ENCODE data around the gene CSNK2A1.
A peak's percentile ranks its signal among the peaks of the same experiment; 100 is the strongest.
"Not testable (repeated sequence)": the region's sequence is repeated elsewhere in the genome, so short reads cannot be mapped to it uniquely, and the experiment has no call there.

The CSNK2A1 gene

DNA sequence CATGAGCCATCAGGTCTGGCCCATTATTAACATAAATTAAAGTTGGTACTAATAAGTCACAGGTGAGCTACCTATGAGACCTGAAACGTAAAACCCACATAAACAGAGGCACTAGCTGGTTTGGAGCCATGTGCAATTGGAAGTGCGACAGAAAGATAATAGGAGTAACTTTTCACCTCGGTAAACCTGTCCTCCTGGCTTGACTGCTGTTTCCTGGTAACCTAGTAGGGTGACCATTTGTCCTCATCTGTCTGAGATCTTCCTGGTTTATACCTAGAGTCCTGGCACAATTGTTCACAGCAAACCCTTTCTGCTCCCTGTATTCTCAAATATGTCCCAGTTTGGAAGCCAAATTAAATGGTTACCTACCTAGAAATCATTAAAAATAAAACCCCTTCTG, 88.6 kb downstream of the CSNK2A1 start:
- no peak for DNase-seq (ENCODE audit: low read depth)

DNA sequence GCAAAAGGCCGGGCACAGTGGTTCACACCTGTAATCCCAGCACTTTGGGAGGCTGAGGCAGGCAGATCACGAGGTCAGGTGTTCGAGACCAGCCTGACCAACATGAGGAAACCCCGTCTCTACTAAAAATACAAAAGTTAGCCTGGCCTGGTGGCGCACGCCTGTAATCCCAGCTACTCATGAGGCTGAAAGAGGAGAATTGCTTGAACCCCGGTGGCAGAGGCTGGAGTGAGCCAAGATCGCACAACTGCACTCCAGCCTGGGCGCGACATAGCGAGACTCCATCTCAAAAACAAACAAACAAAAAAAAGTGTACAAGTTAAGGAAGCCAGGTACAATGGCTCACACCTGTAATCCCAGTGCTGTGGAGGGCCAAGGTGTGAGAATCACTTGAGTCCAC, 91.6 kb downstream of the CSNK2A1 start:
- not testable (repeated sequence) for DNase-seq (ENCODE audit: low read depth)

DNA sequence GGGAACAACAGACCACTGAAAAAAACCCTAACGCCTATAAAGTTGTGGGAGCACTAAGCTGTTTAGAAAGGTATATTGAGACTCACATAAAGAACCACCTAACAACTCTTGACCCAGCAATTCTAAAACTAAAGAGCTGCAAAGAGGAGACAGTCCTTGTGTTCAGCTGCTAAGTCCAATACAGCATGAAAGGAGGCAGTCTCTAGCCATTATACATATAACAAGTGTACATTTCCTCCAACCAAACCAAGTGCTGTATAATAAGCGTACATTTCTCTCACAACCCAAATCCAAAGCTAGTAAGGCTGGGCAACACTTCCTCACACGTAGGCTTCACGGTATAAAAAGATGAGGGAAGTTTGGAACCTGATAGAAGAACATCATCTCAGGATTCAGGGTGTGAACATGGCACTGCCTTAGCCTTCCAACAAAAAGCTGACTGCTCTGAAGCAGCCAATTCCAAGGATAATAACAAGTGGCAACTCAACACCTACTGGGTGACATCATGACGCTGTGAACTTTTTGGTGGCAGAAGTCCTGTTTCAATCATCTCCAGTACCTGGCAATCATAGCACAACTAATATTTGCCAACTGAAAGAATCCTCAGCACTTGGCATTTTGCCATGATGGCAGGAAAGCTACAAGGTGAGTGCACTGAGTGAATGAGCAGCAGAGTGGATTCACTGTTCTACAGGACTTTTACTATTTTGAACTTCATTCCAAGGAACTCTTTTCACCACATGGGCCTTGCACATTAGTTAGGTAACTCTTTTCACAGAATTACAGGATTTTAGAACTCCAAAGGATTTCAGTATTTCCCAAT, 97.9 kb downstream of the CSNK2A1 start:
- DNase-seq (ENCODE audit: low read depth) = no peak

DNA sequence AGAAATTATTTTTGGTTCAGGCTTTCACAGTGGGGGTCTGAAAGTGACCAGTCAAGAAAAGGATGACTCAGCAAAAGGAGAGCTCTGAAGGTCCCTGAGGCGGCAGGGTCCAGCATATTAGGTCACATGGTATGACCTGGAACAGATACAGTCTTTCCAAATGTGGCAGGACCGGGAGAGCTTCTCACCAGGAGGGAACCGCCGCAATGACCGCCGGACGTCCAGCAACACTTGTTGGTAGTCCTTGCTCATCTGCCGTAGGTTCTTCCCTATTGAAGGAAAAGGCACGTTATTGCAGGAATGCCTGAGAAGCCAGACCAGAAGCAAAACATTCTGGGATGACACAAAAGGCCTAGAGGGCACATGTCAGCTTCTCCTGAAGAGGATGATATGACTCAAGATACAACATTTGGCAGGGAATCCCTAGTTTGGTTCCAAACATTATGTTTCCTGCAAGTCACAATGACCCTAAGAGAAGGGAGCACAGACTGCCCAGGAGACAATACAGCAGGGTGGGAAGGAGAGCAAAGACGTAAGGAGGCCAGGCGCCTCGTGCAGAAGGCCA, 98.6 kb downstream of the CSNK2A1 start:
- no peak for DNase-seq (ENCODE audit: low read depth)

DNA sequence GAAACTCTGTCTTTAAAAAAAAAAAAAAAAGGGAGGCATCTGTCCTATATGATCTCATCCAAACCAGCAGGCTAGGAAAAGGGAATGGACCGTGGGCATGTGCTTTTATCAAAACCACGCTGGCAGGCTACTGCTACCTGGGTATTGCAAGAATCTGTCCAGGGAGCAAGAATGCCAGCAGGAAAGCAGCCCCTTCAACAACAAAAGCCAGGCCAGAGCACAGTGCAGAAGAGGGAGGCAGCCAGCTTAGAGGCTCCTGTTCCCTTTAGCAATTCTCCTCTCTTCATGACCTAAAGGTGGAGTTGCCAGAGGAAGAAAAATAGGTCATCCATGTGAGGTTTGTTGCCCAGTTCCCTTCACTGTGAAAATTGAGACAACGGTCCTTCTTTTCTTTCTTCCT, 99.5 kb downstream of the CSNK2A1 start:
- DNase-seq (ENCODE audit: low read depth) = no peak

DNA sequence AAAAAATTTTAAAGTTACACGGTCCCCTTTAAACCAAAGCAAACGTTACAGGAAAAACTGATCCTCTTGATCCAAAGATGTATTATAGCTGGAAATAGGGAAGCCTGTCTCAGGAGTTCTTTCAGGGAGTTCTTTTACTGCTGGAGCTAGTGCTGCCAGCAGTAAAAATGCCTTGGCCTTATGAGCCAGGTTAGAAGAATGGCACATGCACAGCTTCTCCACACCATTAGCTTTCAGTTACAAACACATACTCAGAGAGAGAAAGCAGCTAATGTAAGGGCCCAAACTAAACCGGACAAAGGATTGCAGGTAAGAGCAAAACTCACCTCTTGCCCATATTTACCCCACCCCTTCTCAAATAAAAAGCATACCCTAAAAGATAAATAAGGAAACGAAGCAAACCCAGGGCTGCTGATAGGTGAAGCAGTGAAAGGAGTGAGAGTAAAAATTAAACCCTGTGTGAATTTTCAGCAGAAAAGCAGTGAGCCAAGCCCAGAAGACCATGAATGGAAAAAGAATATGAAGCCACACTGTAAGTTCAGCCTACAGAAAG, 100.3 kb downstream of the CSNK2A1 start:
- no peak for DNase-seq (ENCODE audit: low read depth)

DNA sequence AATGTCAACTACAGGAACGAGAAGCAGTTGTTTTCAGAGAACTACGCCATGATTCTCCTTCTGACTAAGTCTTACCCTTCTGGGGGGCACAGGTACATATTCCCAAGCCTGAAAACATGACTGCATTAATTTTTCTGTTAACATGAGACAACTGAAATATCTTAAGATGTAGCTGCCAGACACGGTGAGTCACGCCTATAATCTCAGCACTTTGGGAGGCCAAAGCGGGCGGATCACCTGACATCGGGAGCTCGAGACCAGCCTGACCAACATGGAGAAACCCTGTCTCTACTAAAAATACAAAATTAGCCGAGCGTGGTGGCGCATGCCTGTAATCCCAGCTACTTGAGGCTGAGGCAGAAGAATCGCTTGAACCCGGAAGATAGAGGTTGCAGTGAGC, 103.0 kb downstream of the CSNK2A1 start:
- no peak for DNase-seq (ENCODE audit: low read depth)

DNA sequence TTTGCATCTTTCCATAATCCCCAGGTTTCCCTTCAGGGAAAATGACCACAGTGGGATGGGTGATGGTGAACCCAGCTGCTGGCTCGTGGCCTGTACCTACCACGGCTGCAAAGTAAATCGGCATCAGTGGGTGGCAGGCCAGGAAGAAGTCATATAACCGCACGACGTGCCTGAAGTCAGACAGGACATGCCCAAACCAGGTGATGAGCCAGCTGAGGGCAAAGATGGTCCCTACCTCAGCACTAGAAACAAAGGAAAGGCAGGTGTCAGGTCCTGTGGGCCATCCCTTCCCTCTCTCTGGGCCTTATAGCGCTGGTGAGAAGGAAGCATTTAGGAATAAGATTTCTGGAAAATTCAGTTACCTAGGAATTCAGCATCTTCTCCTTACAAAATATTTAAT, 103.4 kb downstream of the CSNK2A1 start:
- DNase-seq (ENCODE audit: low read depth) = no peak

DNA sequence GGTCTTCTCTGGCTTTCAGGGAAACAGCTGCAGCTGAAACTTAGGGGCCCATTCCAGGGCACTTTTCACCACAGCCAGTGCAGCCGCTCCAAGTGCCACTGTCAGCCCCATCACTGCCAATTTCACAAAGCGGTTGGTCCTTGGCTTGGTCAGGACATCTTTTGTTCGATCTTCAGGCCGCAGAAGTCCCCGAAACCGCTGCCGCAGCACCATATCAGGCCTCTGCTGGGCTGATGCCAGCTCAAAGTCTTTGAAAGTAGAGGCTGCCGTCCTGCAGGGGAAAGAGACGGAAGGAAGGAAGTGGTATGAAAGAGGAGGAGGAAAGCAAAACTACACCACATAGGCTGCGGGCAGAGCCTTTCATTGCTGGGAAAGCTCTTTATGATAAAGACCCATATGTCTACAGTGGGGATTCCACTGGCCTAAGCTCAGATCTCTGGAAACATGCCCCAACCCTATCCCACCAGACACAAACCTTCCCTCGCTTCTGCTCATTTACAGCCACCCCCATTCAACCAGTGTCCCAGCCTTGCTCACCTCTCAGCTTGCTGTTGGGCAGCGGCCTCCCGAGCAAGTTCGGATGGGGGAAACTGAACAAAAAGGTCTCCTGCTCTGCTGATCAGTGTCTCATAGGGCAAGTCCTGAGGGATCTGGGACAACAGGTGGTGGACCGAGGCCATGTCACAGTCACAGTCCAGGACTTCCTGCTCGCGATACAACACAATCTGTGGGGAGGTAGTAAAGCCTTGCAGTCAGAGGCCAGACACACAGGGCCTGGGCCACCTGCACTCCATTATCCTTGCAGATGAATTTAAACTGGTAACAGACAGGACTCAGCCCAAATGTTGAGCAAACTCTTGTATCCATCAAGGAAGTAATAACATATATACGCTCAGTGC, 104.8 kb downstream of the CSNK2A1 start:
- DNase-seq (ENCODE audit: low read depth) = peak; percentile 37

DNA sequence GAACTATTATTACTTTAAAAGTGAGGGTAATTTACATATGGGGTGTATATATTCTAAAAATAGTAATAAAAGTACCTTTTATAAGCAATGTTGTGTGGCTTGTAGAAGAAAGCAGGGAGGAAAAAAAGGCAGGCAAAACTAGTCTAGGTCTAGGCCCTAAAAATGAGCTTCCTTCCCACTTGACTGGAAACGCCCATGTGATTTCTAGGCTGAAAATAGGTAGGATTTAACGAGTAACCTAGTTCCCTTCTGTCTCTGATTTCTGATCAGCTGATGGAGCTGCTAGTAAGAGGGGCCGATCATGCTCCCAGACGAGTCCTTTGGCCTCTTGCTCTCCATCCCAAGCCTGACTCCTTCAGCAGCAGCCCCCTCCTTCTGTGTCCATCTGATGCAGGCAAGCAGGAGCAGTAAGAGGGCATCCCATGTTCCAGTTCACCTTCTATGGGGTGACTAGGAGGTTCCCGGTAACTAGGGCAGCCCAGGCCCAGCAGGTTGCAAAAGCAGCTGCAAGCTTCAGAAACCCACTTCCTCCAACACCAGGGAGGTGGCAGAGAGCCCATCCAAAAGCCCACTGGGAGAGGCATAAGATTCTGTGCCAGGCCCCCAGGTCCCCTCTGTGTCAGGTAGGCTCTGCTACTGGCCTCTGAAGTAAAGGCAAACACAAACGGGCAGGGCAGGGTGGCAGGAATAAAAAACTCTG, 105.7 kb downstream of the CSNK2A1 start:
- no peak for DNase-seq (ENCODE audit: low read depth)

DNA sequence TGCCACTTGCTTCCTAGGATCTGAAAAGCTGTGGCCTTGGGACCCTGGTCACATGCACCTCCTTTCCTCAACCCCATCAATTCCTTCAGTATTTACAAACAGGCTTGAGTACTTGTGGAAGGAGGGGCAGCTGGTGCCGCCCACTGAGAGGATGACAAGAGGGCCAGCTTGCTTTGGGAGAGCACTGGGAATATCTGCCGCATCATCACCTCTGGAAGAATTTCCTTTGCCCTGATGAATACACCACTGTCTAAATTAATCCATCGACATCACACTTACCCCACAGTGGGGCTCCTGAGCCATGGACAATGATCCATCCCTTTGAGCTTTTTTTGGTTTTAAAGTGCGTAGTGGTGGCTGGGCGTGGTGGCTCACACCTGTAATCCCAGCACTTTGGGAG, 107.1 kb downstream of the CSNK2A1 start:
- no peak for DNase-seq (ENCODE audit: low read depth)

DNA sequence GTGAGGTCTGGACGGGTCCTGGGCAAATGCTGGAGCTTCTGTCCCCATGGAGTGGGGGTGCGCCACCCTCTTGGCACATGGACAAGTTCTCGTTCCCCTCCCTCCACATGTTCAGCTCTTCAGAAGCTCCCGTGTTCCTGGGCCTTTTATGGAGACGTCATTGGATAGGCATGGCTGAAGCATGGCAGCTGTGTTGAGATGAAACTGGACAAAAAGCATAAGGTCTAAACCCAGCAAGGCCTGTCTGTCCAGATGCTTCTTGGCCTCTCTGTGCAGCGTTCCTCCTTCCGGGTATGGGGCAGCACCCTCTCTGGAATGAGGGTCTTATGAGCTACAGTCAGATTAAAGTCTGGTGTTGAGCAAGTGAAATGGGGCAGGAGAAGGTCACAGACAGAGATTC, 108.0 kb downstream of the CSNK2A1 start:
- DNase-seq (ENCODE audit: low read depth) = no peak

DNA sequence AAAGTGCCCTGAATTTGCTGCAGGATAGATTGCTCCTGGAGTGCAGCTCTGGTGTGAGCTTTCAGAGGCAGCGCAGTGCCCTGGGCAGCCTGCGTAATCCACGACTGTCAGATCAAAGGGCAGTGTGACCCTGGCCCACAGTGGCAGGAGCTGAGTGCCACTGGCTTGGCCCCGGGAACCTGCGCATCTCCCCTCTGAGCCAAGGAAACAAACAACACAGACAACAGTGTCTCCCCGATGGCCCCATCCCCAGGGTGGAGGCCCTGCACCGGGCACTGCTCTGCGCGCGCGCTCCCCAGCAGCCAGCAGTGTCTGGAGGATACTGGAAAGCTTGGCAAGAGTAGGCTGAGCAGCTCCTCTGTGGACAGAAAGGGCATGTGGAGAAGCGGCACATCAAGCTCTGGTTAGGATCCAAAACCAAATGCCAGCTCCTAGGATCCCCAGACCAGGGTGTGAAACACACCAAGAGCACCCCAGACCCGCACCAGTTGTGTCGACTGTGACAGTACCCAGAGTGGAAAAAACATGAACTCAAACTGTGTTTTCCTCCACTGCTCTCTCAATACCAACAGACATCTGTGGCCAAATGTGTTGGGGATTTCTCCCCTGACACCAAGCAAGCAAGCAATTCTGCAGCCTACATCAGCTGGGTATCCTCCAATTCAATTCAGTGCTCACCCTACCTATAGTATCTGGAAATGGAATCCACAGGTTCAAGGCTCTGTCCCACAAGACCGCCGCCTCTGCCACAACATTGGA, 108.8 kb downstream of the CSNK2A1 start:
- DNase-seq (ENCODE audit: low read depth) = no peak

DNA sequence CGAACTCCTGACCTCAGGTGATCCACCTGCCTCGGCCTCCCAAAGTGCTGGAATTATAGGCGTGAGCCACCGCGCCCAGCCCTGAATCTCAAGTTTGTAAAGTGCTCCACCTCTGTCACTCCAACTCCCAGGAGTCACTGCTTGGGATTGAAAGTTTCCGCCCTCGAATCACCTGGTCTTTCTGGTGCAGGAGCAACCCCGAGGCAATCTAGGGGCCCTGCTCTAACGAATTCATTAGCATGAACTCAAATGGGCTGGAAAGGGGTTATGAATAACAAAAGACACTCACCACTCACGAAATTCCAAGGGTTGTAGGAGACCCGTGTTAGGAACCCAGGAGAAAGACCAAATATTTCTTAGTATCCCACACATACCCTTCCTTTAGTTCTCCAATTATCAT, 109.4 kb downstream of the CSNK2A1 start:
- no peak for DNase-seq (ENCODE audit: low read depth)

DNA sequence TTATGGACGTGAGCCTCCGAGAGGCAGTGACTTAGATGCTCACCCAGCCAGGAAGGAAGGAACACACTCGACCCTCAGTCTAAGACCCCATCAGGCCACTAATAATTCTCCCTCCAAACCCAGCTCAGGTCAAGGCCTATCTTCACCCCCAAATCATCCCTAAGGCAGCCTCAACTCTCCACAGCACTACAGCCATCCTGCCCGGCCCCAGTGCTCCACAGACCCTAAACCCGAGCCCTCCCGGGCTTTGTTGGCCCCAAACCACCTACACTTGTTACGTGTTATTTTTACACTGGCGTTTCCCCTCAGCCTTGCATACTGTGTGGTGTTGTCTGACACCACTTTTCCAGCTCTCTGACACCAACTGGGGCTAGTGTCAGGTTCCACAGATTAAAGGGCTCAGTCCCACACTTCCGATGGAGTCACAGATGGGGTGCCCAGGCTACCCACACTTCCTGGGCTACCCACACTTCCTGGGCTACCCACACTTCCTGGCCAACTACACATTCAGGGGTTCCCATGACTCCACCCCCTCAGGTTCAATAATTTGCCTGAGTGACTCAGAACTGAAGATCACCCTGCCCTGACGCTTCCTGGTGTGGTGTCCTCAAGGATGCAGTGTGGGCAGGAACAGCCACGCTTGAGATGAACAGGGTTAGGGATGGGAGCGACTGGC, 110.2 kb downstream of the CSNK2A1 start:
- no peak for DNase-seq (ENCODE audit: low read depth)

DNA sequence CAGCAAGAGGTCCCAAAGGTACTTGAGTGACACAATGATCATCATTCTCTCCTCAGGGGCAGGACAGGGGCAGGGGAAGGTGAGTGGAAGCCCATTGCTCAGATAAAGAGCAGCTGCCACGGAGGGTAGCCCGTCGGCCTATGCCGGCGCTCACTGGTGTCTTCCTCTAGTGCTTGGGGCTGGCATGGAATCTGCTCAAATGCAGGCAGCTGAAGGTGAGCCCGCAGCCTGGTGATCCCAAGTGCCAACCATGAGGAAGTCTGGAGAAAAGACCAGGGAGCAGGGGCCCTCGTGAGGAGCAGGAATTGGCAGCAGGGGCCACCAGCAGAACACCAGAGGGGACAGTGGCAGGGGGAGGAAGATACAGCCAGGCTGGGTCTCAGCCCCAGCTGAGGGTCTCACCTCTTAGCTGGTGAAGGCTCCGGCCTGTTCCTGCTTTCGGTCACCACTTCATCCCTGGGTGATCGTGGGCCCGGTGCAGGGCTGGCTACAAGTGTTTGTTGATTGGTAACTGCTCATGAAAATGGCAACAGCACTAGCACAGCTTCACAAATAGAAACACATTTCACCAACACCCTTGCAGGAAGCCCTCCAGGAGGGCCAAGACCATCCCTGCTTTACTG, 110.8 kb downstream of the CSNK2A1 start:
- no peak for DNase-seq (ENCODE audit: low read depth)

DNA sequence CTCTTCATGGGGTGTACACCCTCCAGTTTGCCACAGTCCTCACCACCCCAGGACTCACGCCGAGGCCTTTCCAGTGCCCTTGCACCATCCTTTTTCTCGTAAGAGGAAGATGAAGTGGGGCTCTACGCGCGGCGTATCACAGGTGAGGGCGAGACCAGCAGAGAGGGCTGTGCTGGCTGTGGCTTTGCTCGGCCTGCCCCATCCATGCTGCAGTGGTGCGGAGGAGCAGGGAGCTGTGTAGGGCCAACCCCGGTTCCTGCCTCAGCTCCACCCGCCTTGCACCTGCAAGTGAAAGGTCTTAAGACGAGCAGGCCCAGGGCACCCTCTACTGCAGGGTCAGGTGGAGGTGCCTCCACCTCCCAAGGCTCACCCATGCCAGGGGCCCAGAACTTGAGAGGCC, 111.4 kb downstream of the CSNK2A1 start:
- DNase-seq (ENCODE audit: low read depth) = no peak

DNA sequence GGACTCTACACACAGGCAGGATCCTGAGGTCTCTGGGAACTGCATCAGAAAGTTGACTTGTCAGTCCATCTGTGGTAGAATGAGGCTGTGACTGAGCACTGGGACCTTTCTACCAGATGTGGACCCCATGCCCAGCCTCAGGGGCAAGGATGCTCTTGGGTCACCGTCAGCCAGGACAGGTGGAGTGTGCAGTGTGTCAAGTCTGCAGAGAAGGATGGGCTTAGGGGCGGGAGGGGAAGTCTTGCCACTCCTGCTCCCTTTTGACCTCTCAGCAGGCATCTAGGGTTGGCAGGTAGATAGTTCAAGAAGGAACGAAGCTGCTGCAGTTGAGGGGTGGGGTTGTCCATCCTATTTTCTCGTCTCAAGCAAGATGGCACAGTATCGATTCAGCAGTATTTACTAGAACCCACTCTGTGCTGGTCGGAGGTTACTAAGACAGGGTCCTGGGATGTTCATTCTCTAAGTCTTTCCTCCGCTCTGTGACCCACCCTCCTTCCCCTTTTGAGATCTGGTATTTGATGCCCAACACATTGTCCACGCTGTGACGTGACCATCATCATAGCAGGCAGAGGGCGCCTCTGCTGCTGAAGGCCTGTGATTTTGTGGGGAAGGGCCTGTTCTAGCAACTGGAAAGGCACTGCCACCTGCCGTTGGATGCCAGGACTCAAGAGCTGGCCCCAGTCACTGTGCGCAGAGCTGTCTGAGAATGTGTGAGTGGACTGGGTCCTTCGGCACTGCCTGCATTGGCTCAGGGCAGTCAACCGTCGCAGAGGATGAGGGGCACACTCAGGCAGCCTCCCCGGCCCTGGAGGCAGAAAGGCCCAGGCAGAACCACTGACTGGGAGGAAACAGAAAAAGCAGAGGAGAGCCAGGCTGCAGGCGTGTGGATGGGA, 112.3 kb downstream of the CSNK2A1 start:
- no peak for DNase-seq (ENCODE audit: low read depth)
